AG09319 (cell line): Measurements from ENCODE around the gene GPT2.

Source experiments
- DNase-seq: peaks from one replicate; pipeline ENCODE4 v3.0.0-alpha.2; 2010; ENCODE audit warnings: low read depth; ENCODE audit errors: extremely low read depth
- TF ChIP-seq, protein P1 (sequence below): IDR thresholded peaks from 2 replicates; pipeline ENCODE4 v1.5.1; 2011; ENCODE audit warnings: low read depth, mild to moderate bottlenecking, inconsistent platforms, low read length, moderate library complexity

GPT2 gene

GRCh38 chr16:46918905-46919792, 35.0 kb downstream of the GPT2 start:
- DNase-seq = no peak
- TF ChIP-seq, protein P1, sequence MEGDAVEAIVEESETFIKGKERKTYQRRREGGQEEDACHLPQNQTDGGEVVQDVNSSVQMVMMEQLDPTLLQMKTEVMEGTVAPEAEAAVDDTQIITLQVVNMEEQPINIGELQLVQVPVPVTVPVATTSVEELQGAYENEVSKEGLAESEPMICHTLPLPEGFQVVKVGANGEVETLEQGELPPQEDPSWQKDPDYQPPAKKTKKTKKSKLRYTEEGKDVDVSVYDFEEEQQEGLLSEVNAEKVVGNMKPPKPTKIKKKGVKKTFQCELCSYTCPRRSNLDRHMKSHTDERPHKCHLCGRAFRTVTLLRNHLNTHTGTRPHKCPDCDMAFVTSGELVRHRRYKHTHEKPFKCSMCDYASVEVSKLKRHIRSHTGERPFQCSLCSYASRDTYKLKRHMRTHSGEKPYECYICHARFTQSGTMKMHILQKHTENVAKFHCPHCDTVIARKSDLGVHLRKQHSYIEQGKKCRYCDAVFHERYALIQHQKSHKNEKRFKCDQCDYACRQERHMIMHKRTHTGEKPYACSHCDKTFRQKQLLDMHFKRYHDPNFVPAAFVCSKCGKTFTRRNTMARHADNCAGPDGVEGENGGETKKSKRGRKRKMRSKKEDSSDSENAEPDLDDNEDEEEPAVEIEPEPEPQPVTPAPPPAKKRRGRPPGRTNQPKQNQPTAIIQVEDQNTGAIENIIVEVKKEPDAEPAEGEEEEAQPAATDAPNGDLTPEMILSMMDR = no peak

- no peak for DNase-seq
- TF ChIP-seq, protein P1 = no peak
These were observed 36.4 kb downstream of the GPT2 start for GRCh38 chr16:46920402-46921068.

- TF ChIP-seq, protein P1 = no peak
- no peak for DNase-seq
These were observed 38.1 kb downstream of the GPT2 start for GRCh38 chr16:46922239-46922638.

DNA sequence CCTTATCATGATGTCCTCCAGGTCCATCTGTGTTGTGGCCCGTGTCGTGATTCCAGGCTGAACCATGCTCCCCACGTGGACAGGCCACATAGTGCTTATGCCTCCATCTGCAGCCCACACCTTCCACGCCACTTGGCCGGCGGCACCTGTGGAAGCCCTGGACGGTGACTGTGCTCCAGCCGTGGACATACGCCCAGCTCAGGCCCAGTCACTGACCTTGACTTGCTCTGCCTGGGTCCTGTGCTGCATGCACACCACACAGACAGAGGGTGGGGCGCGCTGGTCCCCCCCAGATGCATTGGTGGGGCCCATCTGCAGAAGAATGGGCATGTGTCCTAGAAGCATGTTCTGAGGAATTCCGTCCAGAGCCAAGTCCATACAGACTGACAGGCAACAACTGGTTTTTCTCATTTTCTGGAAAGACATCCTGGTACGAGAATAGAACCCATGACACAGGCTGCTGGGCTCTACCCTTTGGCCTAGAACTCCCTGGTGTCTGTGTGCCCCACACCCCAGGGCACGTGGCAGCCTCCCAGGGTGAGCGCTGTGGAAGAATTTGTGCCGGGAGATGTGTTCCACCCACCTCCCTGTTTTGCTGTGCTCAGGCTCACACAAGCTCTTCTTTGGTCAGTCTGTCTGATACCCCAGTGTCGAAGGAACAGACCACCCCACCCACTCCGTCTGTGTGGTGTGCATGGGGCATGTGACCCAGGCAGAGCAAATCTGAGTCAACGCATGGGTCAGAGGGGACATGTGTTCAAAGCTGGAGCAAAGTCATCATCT, 39.5 kb downstream of the GPT2 start:
- DNase-seq = no peak
- TF ChIP-seq, protein P1 = no peak

DNA sequence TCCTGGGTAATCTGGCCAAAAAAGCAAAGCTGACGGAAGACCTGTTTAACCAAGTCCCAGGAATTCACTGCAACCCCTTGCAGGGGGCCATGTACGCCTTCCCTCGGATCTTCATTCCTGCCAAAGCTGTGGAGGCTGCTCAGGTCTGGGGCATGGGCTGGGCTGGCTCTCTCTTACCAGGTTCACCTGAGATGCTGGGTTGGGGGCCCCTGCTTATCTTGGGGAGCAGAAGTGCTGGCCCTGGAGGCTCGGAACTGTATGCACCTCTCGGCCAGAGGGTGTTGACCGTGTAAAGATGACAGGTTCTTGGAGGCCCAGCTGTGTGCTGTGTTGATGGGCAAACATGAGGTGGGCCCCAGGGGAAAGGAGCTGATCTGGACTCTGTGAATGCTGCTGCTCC, 40.2 kb downstream of the GPT2 start:
- DNase-seq = no peak
- TF ChIP-seq, protein P1 = no peak

DNA sequence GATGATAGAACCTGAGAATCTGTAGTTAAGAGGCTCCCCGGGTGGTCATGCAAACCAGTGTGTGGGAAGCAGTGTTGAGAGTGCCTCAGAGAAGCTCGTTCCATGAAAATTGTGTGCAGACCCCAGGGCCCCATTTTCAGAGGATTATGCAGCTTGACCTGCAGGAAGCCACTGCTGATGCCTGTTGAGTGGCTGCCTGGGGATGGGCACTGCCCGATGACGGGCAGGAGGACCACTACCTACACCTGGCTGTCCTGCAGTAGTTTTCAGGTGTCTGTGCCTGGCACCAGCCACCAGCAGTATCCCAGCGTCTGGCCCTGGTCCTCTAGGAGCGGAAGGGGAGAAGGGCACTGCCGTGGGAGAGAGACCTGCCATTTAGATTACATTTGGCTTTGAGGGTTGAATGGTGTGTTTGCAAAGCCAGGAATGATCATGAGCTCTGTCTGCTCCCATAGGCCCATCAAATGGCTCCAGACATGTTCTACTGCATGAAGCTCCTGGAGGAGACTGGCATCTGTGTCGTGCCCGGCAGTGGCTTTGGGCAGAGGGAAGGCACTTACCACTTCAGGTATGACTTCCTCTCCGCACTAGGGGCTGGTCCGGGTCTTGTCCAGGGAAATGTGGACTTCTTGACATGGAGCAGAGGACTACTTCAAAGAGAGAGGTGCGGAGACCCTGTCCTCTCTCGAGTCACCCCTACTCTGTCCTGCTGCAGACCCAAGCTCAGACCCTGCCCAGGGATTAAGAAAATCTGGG, 42.5 kb downstream of the GPT2 start:
- no peak for DNase-seq
- TF ChIP-seq, protein P1 = no peak
